ENCODE measurements around the gene NCBP2.

- TF ChIP-seq CTCF (conservative IDR thresholded peaks at IDR 0.05; ENCODE audit: low read depth, low read length) (no peak), EZH2phosphoT487 (IDR thresholded peaks at IDR 0.05; ENCODE audit: borderline replicate concordance, low read length) (no peak), EZH2 (IDR thresholded peaks at IDR 0.05; ENCODE audit: low read length, unreplicated experiment) (no peak)
These were observed 48.3 kb upstream of the NCBP2 start for GRCh38 chr3:196990601-196991007.
